A549 (cell line): ENCODE data around the gene ADRB1. TPM values are rescaled to one million over a fixed set of nuclear protein-coding genes. Genes with fewer than 3 reads are reported as not detected.

Experiments
- ATAC-seq, 2 experiments: fragments of 200-7000 bp in 1 of 2; fragments of >200 bp in 1 of 2; cut with Nextera tagmentation in 1 of 2; cut with Tn5 transposase in 1 of 2; 3 replicates each; pipeline versions ENCODE4 v1.8.0 to v1.9.1; 2018 to 2020; ENCODE audit warnings: mild to moderate bottlenecking in 1 of 2, moderate library complexity in 1 of 2
- CTCF ChIA-PET: fragments of 300-600 bp; sonication (Branson Sonifier 250); formaldehyde crosslinking; extraction: SDS; loops from one replicate; lab custom pipeline; 2021; ENCODE audit warnings: antibody characterized with exemption, inconsistent platforms; lab: Yijun Ruan, JAX
- POLR2A ChIA-PET: fragments of 350-600 bp; formaldehyde crosslinking; extraction: SDS; loops from one replicate; lab custom pipeline; 2021; ENCODE audit warnings: antibody characterized with exemption, inconsistent platforms; lab: Yijun Ruan, JAX
- DNase-seq, 2 experiments: peaks; one replicate each; pipeline versions ENCODE4 v3.0.0 to v3.0.0-alpha.2; 2011 to 2016; ENCODE audit warnings: low read depth in 1 of 2, low spot score in 1 of 2
- FAIRE-seq: peaks from 2 replicates; lab custom pipeline; 2011; peaks lifted over from hg19 to GRCh38; lab: Jason Lieb, UNC
- H3K27ac ChIP-seq, 2 experiments: fragments of >200 bp; sonication (Bioruptor Twin); formaldehyde crosslinking; 3 replicates each; pipeline ENCODE4 v1.5.1; 2016 to 2017
- H3K4me1 ChIP-seq: fragments of >200 bp; sonication (Bioruptor Twin); formaldehyde crosslinking; 3 replicates; pipeline ENCODE4 v1.6.1; 2016
- H3K4me2 ChIP-seq: fragments of >200 bp; sonication (Bioruptor Twin); formaldehyde crosslinking; 3 replicates; pipeline ENCODE4 v1.6.1; 2016
- H3K4me3 ChIP-seq: fragments of >200 bp; sonication (Bioruptor Twin); formaldehyde crosslinking; 3 replicates; pipeline ENCODE4 v1.5.1; 2016
- H3K9me3 ChIP-seq: fragments of >200 bp; sonication (Bioruptor Twin); formaldehyde crosslinking; 3 replicates; pipeline ENCODE4 v1.6.1; 2016
- BCL3 ChIP-seq: fragments of >200 bp; sonication (Bioruptor Twin); formaldehyde crosslinking; IDR thresholded peaks from 3 replicates; pipeline ENCODE4 v1.6.1; 2016
- BHLHE40 ChIP-seq: IDR thresholded peaks from 2 replicates; pipeline ENCODE4 v1.6.1; 2012; ENCODE audit warnings: low read depth, low read length, inconsistent platforms
- CBX8 ChIP-seq: fragments of 200-600 bp; sonication (generic); IDR thresholded peaks from 2 replicates; pipeline ENCODE4 v1.6.1; 2016
- CHD2 ChIP-seq: fragments of 150-350 bp; IDR thresholded peaks from 2 replicates; pipeline ENCODE4 v1.6.1; 2014; ENCODE audit warnings: low read length; ENCODE audit not compliant: partially characterized antibody
- CHD4 ChIP-seq: fragments of 200-600 bp; sonication (generic); IDR thresholded peaks from 2 replicates; pipeline ENCODE4 v1.6.1; 2016; ENCODE audit warnings: antibody characterized with exemption, mild to moderate bottlenecking, borderline replicate concordance
- EHMT2 ChIP-seq: fragments of 200-600 bp; sonication (generic); IDR thresholded peaks from 2 replicates; pipeline ENCODE4 v1.6.1; 2016; ENCODE audit warnings: antibody characterized with exemption, low read depth, mild to moderate bottlenecking, moderate library complexity
- ELK1 ChIP-seq: fragments of 150-350 bp; IDR thresholded peaks from 2 replicates; pipeline ENCODE4 v1.6.1; 2014; ENCODE audit warnings: low read depth, mild to moderate bottlenecking, low read length
- EP300 ChIP-seq, 2 experiments: fragments of >200 bp; sonication (Bioruptor Twin); formaldehyde crosslinking; IDR thresholded peaks; 2 replicates in 1 of 2; 3 replicates in 1 of 2; pipeline ENCODE4 v1.6.1; 2016 to 2017
- FOSL2 ChIP-seq, 2 experiments: fragments of 450-650 bp in 1 of 2; fragments of >200 bp in 1 of 2; sonication (Bioruptor Twin) in 1 of 2; formaldehyde crosslinking; IDR thresholded peaks; 2 replicates each; pipeline versions ENCODE4 v1.5.0 to v1.6.1; 2016 to 2020; ENCODE audit warnings: mild to moderate bottlenecking in 1 of 2, moderate library complexity in 1 of 2
- FOXS1 ChIP-seq: fragments of 250-450 bp; sonication (Bioruptor Pico); IDR thresholded peaks from 2 replicates; pipeline ENCODE4 v1.5.0; 2020; ENCODE audit warnings: mild to moderate bottlenecking, moderate library complexity
- HDAC2 ChIP-seq: fragments of 200-600 bp; sonication (generic); IDR thresholded peaks from 2 replicates; pipeline ENCODE4 v1.6.1; 2016
- HES2 ChIP-seq: fragments of >200 bp; sonication (Bioruptor Twin); formaldehyde crosslinking; IDR thresholded peaks from 2 replicates; pipeline ENCODE4 v1.6.1; 2016
- HEYL ChIP-seq: fragments of 250-450 bp; sonication (Bioruptor Pico); IDR thresholded peaks from 2 replicates; pipeline ENCODE4 v1.8.0; 2021; ENCODE audit warnings: mild to moderate bottlenecking, moderate library complexity
- HMGXB4 ChIP-seq: fragments of 250-450 bp; sonication (Bioruptor Pico); IDR thresholded peaks from 2 replicates; pipeline ENCODE4 v1.5.0; 2021; ENCODE audit warnings: mild to moderate bottlenecking, moderate library complexity, borderline replicate concordance
- JUNB ChIP-seq: fragments of >200 bp; sonication (Bioruptor Twin); formaldehyde crosslinking; IDR thresholded peaks from 2 replicates; pipeline ENCODE4 v1.6.1; 2016
- NPAS2 ChIP-seq: fragments of 250-450 bp; sonication (Bioruptor Pico); IDR thresholded peaks from 2 replicates; pipeline ENCODE4 v1.8.0; 2022; ENCODE audit warnings: mild to moderate bottlenecking, moderate library complexity, borderline replicate concordance
- NR3C1 ChIP-seq: fragments of >200 bp; sonication (Bioruptor Twin); formaldehyde crosslinking; IDR thresholded peaks from 3 replicates; pipeline ENCODE4 v1.6.1; 2017
- PBX3 ChIP-seq: IDR thresholded peaks from 2 replicates; pipeline ENCODE4 v1.6.1; 2012
- POLR2A ChIP-seq: IDR thresholded peaks from 2 replicates; pipeline ENCODE4 v1.6.1; 2012; ENCODE audit warnings: mild to moderate bottlenecking, low read length
- POLR2AphosphoS2 ChIP-seq: conservative IDR thresholded peaks from 2 replicates; pipeline ENCODE4 v1.6.1; 2012; ENCODE audit warnings: low read length, improper control_type of control experiment, inconsistent platforms
- RARB ChIP-seq: fragments of 250-450 bp; sonication (Bioruptor Pico); IDR thresholded peaks from 2 replicates; pipeline ENCODE4 v1.8.0; 2021; ENCODE audit warnings: mild to moderate bottlenecking, moderate library complexity
- SMC3 ChIP-seq: fragments of >200 bp; sonication (Bioruptor Twin); formaldehyde crosslinking; IDR thresholded peaks from 3 replicates; pipeline ENCODE4 v1.6.1; 2018; ENCODE audit warnings: inconsistent platforms
- TFCP2L1 ChIP-seq: fragments of 250-450 bp; sonication (Bioruptor Pico); IDR thresholded peaks from 2 replicates; pipeline ENCODE4 v1.5.0; 2021; ENCODE audit warnings: mild to moderate bottlenecking
- ZC3H11A ChIP-seq: fragments of 450-650 bp; IDR thresholded peaks from 2 replicates; pipeline ENCODE4 v1.6.1; 2014; ENCODE audit warnings: antibody characterized with exemption, mild to moderate bottlenecking
- ZSCAN20 ChIP-seq: fragments of 250-450 bp; sonication (Bioruptor Pico); IDR thresholded peaks from 2 replicates; pipeline ENCODE4 v1.8.0; 2022; ENCODE audit warnings: mild to moderate bottlenecking, moderate library complexity
- WGBS: methylation state at CpG from one replicate; pipeline ENCODE4 v1.1.6; 2017; ENCODE audit errors: missing lambda C conversion rate; 5-methylcytosine and 5-hydroxymethylcytosine counted together
- polyA plus RNA-seq, 4 experiments: library from polyadenylated mRNA; depleted of rRNA in 3 of 4; stranded (reverse); fragments of >200 nt; fragmentation: RNase III in 1 of 4; extraction: RNeasy Plus Mini Kit Qiagen cat#74134 plus additional on column Dnase treatment in 1 of 4; gene quantifications; 2 replicates in 3 of 4; 3 replicates in 1 of 4; pipeline ENCODE4 v1.2.3, GENCODE V29; 2011 to 2017

ADRB1 gene
- polyA plus RNA-seq, 2 of the 4 experiments (the other 2 are of a cell fraction), result 0.58 to 0.75 TPM

GRCh38 chr10:114021154-114021553, 22.5 kb upstream of the ADRB1 start (continued):
- no peak for TF ChIP-seq RARB (CRISPR knock-in tag)

GRCh38 chr10:114021717-114022680, 21.7 kb upstream of the ADRB1 start:
- no peak for ATAC-seq
- ChIA-PET CTCF (interaction anchor here (0.6 to 1.3 kb wide), 3 partner anchors 22 to 26 kb away, joined by 3 read pairs; no protein-coding TSS in a partner anchor), POLR2A (no interaction called here)
- 87% methylated on average over 14 of the region's 14 CpGs for WGBS
- Histone ChIP-seq H3K27ac (no peak overlapping the region), H3K4me2 (no peak overlapping the region), H3K4me3 (no peak overlapping the region)
- FAIRE-seq, result no peak
- DNase-seq, result no peak
- TF ChIP-seq NR3C1 (no peak), CHD2 (no peak), HES2 (no peak), HDAC2 (no peak), FOSL2 (IDR thresholded peaks at IDR 0.05) (no peak), FOSL2 (CRISPR knock-in tag; IDR thresholded peaks at IDR 0.05) (no peak), TFCP2L1 (CRISPR knock-in tag) (no peak), CHD4 (no peak), SMC3 (no peak), EHMT2 (no peak), HEYL (CRISPR knock-in tag) (no peak), ELK1 (no peak), BCL3 (no peak), POLR2A (no peak)
- TF ChIP-seq, all 56 proteins: peak for 0
- no peaks in the 10 kb centered on the region for H3K9me3 ChIP-seq
- peaks cover 20% of the 10 kb centered on the region for H3K4me1 ChIP-seq

- no peak overlapping the region for H3K4me3 ChIP-seq
- 94% methylated on average over 7 of the region's 7 CpGs for WGBS
- FAIRE-seq, result no peak
Measured at GRCh38 chr10:114022766-114023597, 20.7 kb upstream of the ADRB1 start.

More at GRCh38 chr10:114022766-114023597, 20.7 kb upstream of the ADRB1 start:
- DNase-seq (no peak), ATAC-seq (no peak)
- H3K27ac ChIP-seq, result no peak overlapping the region
- POLR2A ChIA-PET, result no interaction called here
- no peaks in the 10 kb centered on the region for H3K9me3 ChIP-seq
- CTCF ChIA-PET, result interaction anchor here (0.8 to 1.3 kb wide), 2 partner anchors 23 to 26 kb away, joined by 3 read pairs; no protein-coding TSS in a partner anchor
- no peak overlapping the region for H3K4me2 ChIP-seq
- TF ChIP-seq ZSCAN20, result no peak
- no peak for TF ChIP-seq CBX8
- TF ChIP-seq POLR2AphosphoS2, result no peak
- TF ChIP-seq NPAS2 (CRISPR knock-in tag), result no peak
- TF ChIP-seq JUNB, result no peak
- no peak for TF ChIP-seq CHD2
- TF ChIP-seq FOXS1, result no peak
- TF ChIP-seq EP300 (IDR thresholded peaks at IDR 0.05), result no peak
- no peak for TF ChIP-seq BHLHE40
- no peak for TF ChIP-seq TFCP2L1 (CRISPR knock-in tag)
- TF ChIP-seq ELK1, result no peak
- no peak for TF ChIP-seq ZC3H11A
- no peak for TF ChIP-seq PBX3
- TF ChIP-seq HMGXB4, result no peak
- peaks cover 30% of the 10 kb centered on the region for H3K4me1 ChIP-seq
